PC-9 (cell line): ENCODE data around the gene SMCO3.

Experiments
- CTCF ChIP-seq: fragments of 200-600 bp; sonication (generic); conservative IDR thresholded peaks from 2 replicates; pipeline ENCODE4 v1.6.1; 2017; ENCODE audit warnings: mixed run types, antibody characterized with exemption, mild to moderate bottlenecking, moderate library complexity
- EZH2 ChIP-seq: fragments of 200-600 bp; sonication (generic); IDR thresholded peaks from 2 replicates; pipeline ENCODE4 v1.8.0; 2017; ENCODE audit warnings: antibody characterized with exemption, low read depth

- TF ChIP-seq CTCF (no peak), EZH2 (no peak)
Measured at GRCh38 chr12:14814014-14814413, at the start of gene SMCO3.
